ENCODE results near the gene CELF2.

CELF2 gene

DNA sequence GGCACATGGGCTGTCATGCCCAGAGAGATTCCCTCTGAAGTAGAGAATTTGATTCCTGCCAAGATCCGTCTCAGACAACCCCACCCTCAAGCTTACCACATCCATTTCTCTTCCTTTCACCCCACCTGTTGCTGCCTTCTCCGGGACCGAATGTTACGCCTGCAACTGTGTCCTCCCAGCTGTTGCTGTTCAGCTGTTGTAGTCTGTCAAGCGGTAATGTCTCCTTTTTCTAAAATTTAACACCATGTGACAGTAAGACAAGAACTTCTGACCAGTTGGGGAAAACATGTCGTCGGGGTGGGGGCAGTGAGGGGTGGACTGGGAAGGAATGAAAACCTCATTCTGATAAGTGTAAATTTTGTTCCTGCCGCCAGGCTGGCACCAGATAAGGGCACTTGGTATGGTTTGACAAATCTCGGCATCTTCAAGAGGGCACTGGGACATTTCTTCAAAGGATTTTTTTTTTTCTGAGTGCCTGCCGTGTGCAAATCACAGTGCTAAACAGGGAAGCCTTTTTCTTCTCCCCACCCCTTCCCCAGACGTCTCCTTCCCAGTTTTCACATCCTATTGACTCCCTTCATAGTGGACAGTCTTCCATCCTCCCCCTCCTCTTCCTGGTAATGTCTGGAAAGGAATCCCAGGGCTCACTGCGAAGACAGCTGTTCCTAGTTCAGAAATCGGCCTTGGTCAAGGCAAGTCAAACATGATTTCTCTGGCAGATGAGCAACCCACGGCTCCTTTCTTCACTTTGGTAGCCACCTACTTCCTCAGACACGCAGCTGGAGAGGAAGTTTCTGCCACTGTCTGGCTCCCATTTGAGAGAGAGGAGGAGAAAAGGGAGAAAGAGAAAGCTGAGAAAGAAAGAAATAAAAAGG is 5.0 kb upstream of the CELF2 start:
- no peak for DNase-seq
- Histone ChIP-seq H3K9me3 (no peaks in the 10 kb centered on the region), H3K4me3 (ENCODE audit: low read depth, low read length) (no peak overlapping the region)

DNA sequence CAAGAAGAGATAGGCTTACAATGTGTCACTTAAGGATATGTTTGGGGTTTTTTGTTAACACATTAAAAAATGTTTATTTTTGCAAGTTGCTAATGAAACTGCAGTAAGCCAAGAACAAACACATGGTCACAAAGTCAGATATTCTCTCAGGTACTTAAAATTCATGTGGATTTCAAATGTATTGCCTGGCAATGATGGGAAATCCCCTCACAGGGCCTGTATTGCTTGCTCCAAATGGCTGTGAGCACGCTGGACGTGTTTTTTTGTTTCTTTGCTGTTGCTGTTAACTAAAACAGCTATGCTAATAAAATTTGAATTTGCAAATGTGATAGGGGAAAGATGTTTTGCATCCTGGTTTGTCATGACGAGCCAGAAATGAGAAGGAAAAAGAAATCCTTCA is 3.8 kb upstream of the CELF2 start:
- no peaks in the 10 kb centered on the region for H3K4me1 ChIP-seq
- H3K36me3 ChIP-seq, result no peaks in the 10 kb centered on the region
- no peak for DNase-seq
- H3K27me3 ChIP-seq, result peaks cover 26% of the 10 kb centered on the region
- TF ChIP-seq, protein P1, sequence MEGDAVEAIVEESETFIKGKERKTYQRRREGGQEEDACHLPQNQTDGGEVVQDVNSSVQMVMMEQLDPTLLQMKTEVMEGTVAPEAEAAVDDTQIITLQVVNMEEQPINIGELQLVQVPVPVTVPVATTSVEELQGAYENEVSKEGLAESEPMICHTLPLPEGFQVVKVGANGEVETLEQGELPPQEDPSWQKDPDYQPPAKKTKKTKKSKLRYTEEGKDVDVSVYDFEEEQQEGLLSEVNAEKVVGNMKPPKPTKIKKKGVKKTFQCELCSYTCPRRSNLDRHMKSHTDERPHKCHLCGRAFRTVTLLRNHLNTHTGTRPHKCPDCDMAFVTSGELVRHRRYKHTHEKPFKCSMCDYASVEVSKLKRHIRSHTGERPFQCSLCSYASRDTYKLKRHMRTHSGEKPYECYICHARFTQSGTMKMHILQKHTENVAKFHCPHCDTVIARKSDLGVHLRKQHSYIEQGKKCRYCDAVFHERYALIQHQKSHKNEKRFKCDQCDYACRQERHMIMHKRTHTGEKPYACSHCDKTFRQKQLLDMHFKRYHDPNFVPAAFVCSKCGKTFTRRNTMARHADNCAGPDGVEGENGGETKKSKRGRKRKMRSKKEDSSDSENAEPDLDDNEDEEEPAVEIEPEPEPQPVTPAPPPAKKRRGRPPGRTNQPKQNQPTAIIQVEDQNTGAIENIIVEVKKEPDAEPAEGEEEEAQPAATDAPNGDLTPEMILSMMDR (IDR thresholded peaks at IDR 0.05; ENCODE audit: low read depth, low read length), result no peak
- H3K9me3 ChIP-seq, result no peaks in the 10 kb centered on the region
- H3K4me3 ChIP-seq (ENCODE audit: low read depth, low read length), result no peak overlapping the region

More for the DNA sequence above, 5.0 kb upstream of the CELF2 start:
- H3K36me3 ChIP-seq, result no peaks in the 10 kb centered on the region
- TF ChIP-seq, protein P1 (IDR thresholded peaks at IDR 0.05; ENCODE audit: low read depth, low read length), result no peak
- H3K27me3 ChIP-seq, result peaks cover 16% of the 10 kb centered on the region
- H3K4me1 ChIP-seq, result no peaks in the 10 kb centered on the region

DNA sequence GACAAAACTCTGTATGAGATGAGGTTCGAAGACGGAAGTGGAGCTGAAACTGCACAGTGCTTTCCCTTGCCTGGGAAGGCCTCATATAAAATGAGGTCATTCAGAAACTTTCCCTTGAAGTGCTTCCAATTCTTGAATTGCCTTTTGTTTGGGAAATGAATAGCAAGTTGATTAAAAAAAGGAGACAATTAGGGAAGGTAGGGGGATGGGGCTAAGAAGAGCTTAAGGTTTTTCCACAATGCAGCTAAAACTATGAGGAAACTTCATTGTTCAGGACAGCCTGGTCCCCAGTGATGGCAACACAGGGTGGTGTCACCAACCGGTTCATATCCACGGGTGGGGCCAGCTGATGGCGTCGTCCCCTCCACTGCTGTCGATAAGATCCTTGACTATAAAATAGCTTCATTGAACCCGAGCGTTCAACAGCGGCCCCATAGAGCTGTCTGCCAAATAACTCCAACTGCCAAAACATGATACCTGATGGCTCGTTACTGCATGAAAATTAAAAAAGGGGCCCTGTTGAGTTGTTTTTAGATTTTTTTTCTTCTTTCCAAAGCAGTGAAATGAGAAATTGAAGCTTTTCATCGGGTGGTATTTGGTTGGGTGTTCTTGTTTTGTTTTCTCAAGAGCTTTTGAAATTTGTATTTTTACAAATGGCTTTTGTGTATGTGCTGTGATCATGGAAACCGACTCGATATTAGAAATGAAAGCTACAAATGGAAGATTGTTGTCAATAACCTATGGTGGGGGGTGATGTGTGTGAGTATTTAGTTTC is 2.8 kb upstream of the CELF2 start:
- H3K36me3 ChIP-seq, result no peaks in the 10 kb centered on the region
- no peak for DNase-seq
- no peak overlapping the region for H3K4me3 ChIP-seq (ENCODE audit: low read depth, low read length)
- H3K9me3 ChIP-seq, result no peaks in the 10 kb centered on the region
- H3K27me3 ChIP-seq, result peaks cover 32% of the 10 kb centered on the region
- no peaks in the 10 kb centered on the region for H3K4me1 ChIP-seq
- TF ChIP-seq, protein P1 (IDR thresholded peaks at IDR 0.05; ENCODE audit: low read depth, low read length), result no peak

DNA sequence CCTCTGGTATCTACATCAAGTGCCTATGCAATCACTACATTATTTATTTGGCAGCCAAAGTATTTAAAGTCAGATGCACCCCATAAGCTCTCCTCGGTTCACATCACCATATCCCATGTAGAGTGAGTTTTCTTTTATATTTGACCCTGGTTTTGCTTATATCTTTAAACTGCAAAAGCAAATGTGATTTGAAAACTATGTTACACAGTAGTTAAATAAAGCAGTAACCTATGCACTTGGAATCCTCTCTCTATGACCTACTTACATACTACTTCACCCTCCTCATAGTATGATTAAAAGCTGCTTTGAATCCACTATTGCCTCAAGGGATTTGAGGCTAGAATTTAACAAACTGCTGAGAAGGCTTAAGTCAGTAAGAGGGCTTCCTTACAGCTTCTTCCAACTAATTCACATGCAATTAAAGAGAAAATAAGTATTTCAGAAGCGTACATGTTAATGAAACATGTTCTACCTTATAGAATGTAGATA is 2.2 kb upstream of the CELF2 start:
- DNase-seq, result no peak
- TF ChIP-seq, protein P1 (IDR thresholded peaks at IDR 0.05; ENCODE audit: low read depth, low read length), result no peak
- Histone ChIP-seq H3K9me3 (no peaks in the 10 kb centered on the region), H3K27me3 (peaks cover 34% of the 10 kb centered on the region), H3K4me1 (no peaks in the 10 kb centered on the region), H3K4me3 (ENCODE audit: low read depth, low read length) (no peak overlapping the region), H3K36me3 (no peaks in the 10 kb centered on the region)

DNA sequence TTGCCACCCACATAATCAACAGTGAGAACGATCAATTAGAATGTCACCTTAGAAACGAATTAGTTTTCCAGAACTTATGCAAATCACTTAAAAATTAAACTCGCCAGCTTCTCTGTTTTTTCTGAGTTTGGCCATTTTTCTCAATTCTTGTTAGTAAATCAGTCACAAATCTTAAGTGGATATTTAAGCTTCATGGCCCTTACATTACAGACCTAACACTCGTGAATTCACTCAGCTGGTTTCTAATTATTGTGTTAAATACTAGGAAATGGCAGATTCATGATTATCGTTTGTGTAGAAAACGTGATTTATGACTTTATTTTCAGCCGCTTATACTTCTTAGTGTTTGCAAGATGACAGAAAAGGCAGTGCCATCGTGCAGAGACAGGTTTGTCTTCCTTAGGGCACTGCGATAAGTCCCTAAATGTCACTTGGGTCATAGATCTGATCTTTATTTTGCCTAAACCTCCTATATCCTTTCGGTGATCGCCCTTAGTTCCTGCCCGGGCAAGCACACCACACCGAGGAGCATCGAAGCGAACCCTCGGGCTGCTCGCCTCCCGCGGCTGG is 587 bp upstream of the CELF2 start:
- no peaks in the 10 kb centered on the region for H3K9me3 ChIP-seq
- TF ChIP-seq, protein P1 (IDR thresholded peaks at IDR 0.05; ENCODE audit: low read depth, low read length), result no peak
- H3K36me3 ChIP-seq, result no peaks in the 10 kb centered on the region
- H3K27me3 ChIP-seq, result peaks cover 34% of the 10 kb centered on the region
- no peak overlapping the region for H3K4me3 ChIP-seq (ENCODE audit: low read depth, low read length)
- H3K4me1 ChIP-seq, result no peaks in the 10 kb centered on the region
- no peak for DNase-seq

All from BE2C (cell line).